ENCODE measurements around the gene CTNNBL1. TPM values are rescaled to one million over a fixed set of nuclear protein-coding genes. Genes with fewer than 3 reads are reported as not detected.

Gene CTNNBL1
- total and polyA plus RNA-seq, 2 of the 4 experiments (the other 2 are of a cell fraction), result 29.9 to 34.1 TPM

DNA sequence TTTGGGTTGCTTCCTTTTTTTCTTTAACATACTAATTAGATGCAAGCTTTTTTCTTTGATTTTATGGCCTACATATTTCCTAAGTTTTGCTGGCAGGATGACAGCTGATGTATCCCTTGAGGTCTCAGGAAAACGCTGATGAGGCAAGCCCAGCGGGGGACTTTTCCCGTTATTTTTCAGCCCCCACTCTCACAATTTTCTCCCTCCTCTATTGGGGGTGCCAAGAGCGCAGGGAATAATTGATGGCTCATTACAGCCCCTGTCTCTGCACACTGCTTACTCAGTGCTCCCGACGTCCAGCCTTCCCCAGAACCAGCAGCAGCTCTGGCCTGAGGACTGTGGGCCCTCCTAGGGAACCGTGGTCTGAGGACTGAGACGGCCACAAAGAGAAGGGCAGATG lies 170.5 kb downstream of the CTNNBL1 start:
- Histone ChIP-seq H4K8ac (ENCODE audit: low read depth in 2 of 2, low read length in 2 of 2) (no peak overlapping the region), H3K4me3 (ENCODE audit: insufficient read depth, low read depth, low read length) (no peak overlapping the region), H3K4ac (ENCODE audit: low read depth, low read length) (no peak overlapping the region), H3K9me3 (ENCODE audit: control insufficient read depth, insufficient read depth, low read length) (no peaks in the 10 kb centered on the region), H2BK20ac (ENCODE audit: low read depth, low read length) (no peak overlapping the region), H3K9me1 (ENCODE audit: insufficient read depth, low read length) (peaks cover 4% of the 10 kb centered on the region; the same call in 1 of the 2 replicates), H2BK120ac (ENCODE audit: low read depth, low read length) (no peak overlapping the region), H3K56ac (ENCODE audit: extremely low read depth, insufficient read depth, low read length) (no peak overlapping the region), H3K23ac (ENCODE audit: low read depth, low read length) (no peak overlapping the region), H3K4me2 (ENCODE audit: low read depth, low read length) (no peak overlapping the region), H3K79me1 (ENCODE audit: low read depth in 1 of 2, low read length in 2 of 2) (no peaks in the 10 kb centered on the region), H3K27me3 (ENCODE audit: control insufficient read depth, insufficient read depth, low read length) (no peaks in the 10 kb centered on the region), H2BK15ac (ENCODE audit: low read depth, low read length) (no peak overlapping the region), H3K18ac (ENCODE audit: low read depth, low read length) (no peak overlapping the region), H3K36me3 (ENCODE audit: control insufficient read depth, insufficient read depth, low read length) (peaks cover 22% of the 10 kb centered on the region), H3K9ac (ENCODE audit: low read depth, low read length) (no peak overlapping the region), H2AK9ac (replicated peaks; ENCODE audit: low read depth, low read length, poor library complexity) (no peak overlapping the region), H4K91ac (ENCODE audit: insufficient read depth, low read depth, low read length) (no peak overlapping the region), H2AK5ac (ENCODE audit: low read depth, low read length) (no peak overlapping the region), H3K27ac (ENCODE audit: insufficient read depth, low read length) (no peak overlapping the region), H2AFZ (replicated peaks; ENCODE audit: low read length, poor library complexity) (no peak overlapping the region), H3K14ac (replicated peaks; ENCODE audit: low read depth, low read length) (no peak overlapping the region), H4K5ac (ENCODE audit: low read depth, low read length) (no peak overlapping the region), H3K4me1 (ENCODE audit: control insufficient read depth, insufficient read depth, low read length) (no peaks in the 10 kb centered on the region; the same call in 1 of the 2 replicates), H2BK5ac (ENCODE audit: low read depth, low read length, poor library complexity, severe bottlenecking) (no peak overlapping the region), H4K20me1 (ENCODE audit: insufficient read depth, low read length) (no peaks in the 10 kb centered on the region)
- no peak for TF ChIP-seq FOS (IDR thresholded peaks at IDR 0.05; ENCODE audit: low read depth, low read length)
- no peak for TF ChIP-seq MXI1 (IDR thresholded peaks at IDR 0.05; ENCODE audit: borderline replicate concordance, low read depth, low read length)
- no peak for TF ChIP-seq SMC3 (IDR thresholded peaks at IDR 0.05; ENCODE audit: low read depth, low read length)
- no peak for TF ChIP-seq RAD21 (IDR thresholded peaks at IDR 0.05; ENCODE audit: low read length)
- TF ChIP-seq POLR2A (IDR thresholded peaks at IDR 0.05; ENCODE audit: low read depth, low read length), result no peak
- TF ChIP-seq CEBPB (IDR thresholded peaks at IDR 0.05; ENCODE audit: low read depth, low read length), result no peak
- BruUV-seq (replicated peaks), result no TSS peak
- DNase-seq (no peak), ATAC-seq (ENCODE audit: low read depth) (no peak)
- in situ Hi-C loops (cut with MboI; ENCODE audit: low sequenced_read_pairs) (no loop called here), intact Hi-C loops (cut with micrococcal nuclease) (no loop called here), dilution Hi-C loops (cut with HindIII; ENCODE audit: low sequenced_read_pairs, unreplicated experiment) (no loop called here)
- 57% methylated on average over 6 of the region's 8 CpGs; no CpG with 5 or more reads in 1 of the 2 experiments for WGBS, 2 experiments (ENCODE audit: extremely low coverage in 2 of 2, insufficient read length in 1 of 2)
- CTCF ChIA-PET, result no interaction called here
- POLR2A ChIA-PET (ENCODE audit: unreplicated experiment), result no interaction called here
